ENCODE data around the gene SVIP.

GRCh38 chr11:22792497-22792896 lies 37.1 kb downstream of the SVIP start:
- TF ChIP-seq CTCF (IDR thresholded peaks at IDR 0.05; ENCODE audit: insufficient read depth, low read depth, low read length) (no peak), EZH2 (IDR thresholded peaks at IDR 0.05; ENCODE audit: insufficient read depth, low read length) (no peak)
